Esophagus muscularis mucosa (tissue), 4 donors: Measurements from ENCODE around the gene FLCN.

Experiments used
- EP300 ChIP-seq: sonication (generic); formaldehyde crosslinking; IDR thresholded peaks from one replicate; pipeline ENCODE4 v1.6.1; 2017; ENCODE audit warnings: antibody characterized with exemption
- POLR2A ChIP-seq: fragments of 450-650 bp; IDR thresholded peaks from one replicate; pipeline ENCODE4 v1.6.1; 2017; ENCODE audit warnings: antibody characterized with exemption, moderate library complexity, mild to moderate bottlenecking, low read depth
- POLR2AphosphoS5 ChIP-seq, 2 donors: sonication (generic); formaldehyde crosslinking; IDR thresholded peaks; one replicate each; pipeline ENCODE4 v1.6.1; 2017; ENCODE audit warnings: antibody characterized with exemption in 2 of 2
- TF ChIP-seq, protein P1 (sequence below), 3 experiments: fragments of 200-600 bp in 2 of 3; fragments of 450-650 bp in 1 of 3; sonication (generic) in 2 of 3; IDR thresholded peaks; one replicate each; pipeline ENCODE4 v1.5.1; 2017 to 2019; ENCODE audit warnings: antibody characterized with exemption in 3 of 3, mild to moderate bottlenecking in 2 of 3, moderate library complexity in 1 of 3

DNA sequence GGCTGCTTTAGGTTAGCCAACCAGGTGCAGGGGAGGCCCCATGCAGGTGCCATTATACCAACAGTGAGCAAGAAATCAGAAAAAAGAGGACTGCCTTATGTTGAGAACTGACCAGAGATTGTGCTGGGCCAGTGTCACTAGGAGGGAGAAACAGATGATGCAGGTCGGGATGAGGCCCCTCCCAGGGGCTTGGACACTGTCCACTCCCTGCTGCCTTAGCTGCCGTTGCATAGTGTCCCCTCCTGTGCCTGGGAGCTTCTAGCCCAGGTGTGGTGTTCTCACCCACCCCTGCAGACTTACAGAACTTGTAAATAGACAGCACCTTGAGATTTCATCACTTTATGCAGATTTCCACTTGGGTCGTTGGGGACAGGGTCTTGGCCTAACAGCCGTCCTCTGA lies 67.6 kb downstream of the FLCN start:
- TF ChIP-seq, protein P1, sequence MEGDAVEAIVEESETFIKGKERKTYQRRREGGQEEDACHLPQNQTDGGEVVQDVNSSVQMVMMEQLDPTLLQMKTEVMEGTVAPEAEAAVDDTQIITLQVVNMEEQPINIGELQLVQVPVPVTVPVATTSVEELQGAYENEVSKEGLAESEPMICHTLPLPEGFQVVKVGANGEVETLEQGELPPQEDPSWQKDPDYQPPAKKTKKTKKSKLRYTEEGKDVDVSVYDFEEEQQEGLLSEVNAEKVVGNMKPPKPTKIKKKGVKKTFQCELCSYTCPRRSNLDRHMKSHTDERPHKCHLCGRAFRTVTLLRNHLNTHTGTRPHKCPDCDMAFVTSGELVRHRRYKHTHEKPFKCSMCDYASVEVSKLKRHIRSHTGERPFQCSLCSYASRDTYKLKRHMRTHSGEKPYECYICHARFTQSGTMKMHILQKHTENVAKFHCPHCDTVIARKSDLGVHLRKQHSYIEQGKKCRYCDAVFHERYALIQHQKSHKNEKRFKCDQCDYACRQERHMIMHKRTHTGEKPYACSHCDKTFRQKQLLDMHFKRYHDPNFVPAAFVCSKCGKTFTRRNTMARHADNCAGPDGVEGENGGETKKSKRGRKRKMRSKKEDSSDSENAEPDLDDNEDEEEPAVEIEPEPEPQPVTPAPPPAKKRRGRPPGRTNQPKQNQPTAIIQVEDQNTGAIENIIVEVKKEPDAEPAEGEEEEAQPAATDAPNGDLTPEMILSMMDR (IDR thresholded peaks at IDR 0.05): no peak
- TF ChIP-seq POLR2A (no peak), POLR2AphosphoS5 (IDR thresholded peaks at IDR 0.05) (no peak), EP300 (no peak)
